Brain microvascular endothelial cell (primary cell): ENCODE data around the gene PPP1R36.

Experiments used
- DNase-seq: peaks from one replicate; pipeline ENCODE4 v3.0.0-alpha.2; 2020
- H3K27ac ChIP-seq: fragments of 250-450 bp; sonication (Bioruptor Pico); 2 replicates; pipeline ENCODE4 v1.5.1; 2020; ENCODE audit warnings: mild to moderate bottlenecking, moderate library complexity
- H3K27me3 ChIP-seq: fragments of 250-450 bp; sonication (Bioruptor Pico); replicated peaks from 2 replicates; pipeline ENCODE4 v1.5.1; 2020; ENCODE audit warnings: mild to moderate bottlenecking
- H3K36me3 ChIP-seq: fragments of 250-450 bp; sonication (Bioruptor Pico); replicated peaks from 2 replicates; pipeline ENCODE4 v1.5.1; 2020; ENCODE audit warnings: mild to moderate bottlenecking
- H3K4me3 ChIP-seq: 2 replicates; pipeline ENCODE4 v1.5.1; 2011; ENCODE audit warnings: low read depth, mild to moderate bottlenecking, control low read depth, low read length, moderate library complexity
- in situ Hi-C: cut with HindIII; loops from 2 replicates; pipeline ENCODE4 v1.10.0; 2017; ENCODE audit warnings: low sequenced_read_pairs, low pct_ligation_motif_present
- TF ChIP-seq, protein P1 (sequence below): IDR thresholded peaks from 2 replicates; pipeline ENCODE4 v1.5.1; 2011; ENCODE audit warnings: low read depth, mild to moderate bottlenecking, moderate library complexity, low read length, control low read depth, inconsistent platforms; ENCODE audit errors: missing control alignments

The PPP1R36 gene

DNA sequence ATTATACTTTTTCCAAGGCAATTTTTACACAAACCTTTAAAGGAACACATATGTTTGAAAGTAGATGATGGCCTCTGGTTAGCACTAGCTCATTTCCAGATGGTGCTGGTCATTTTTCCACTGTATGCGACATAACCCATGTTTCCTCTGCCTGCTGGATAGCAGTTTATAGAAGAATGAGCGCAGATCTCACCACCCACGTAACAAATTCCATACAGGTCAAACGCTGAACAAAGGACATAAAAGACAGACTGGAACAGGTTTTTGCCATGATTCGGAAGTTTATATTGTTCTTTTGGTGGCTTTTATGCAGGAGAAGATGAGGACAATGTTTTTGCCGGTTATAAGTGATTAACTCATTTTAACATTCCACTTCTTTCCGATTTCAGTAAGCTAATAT, 30.7 kb downstream of the PPP1R36 start:
- in situ Hi-C loops, result no loop called here
- H3K27me3 ChIP-seq, result no peaks in the 10 kb centered on the region
- TF ChIP-seq, protein P1, sequence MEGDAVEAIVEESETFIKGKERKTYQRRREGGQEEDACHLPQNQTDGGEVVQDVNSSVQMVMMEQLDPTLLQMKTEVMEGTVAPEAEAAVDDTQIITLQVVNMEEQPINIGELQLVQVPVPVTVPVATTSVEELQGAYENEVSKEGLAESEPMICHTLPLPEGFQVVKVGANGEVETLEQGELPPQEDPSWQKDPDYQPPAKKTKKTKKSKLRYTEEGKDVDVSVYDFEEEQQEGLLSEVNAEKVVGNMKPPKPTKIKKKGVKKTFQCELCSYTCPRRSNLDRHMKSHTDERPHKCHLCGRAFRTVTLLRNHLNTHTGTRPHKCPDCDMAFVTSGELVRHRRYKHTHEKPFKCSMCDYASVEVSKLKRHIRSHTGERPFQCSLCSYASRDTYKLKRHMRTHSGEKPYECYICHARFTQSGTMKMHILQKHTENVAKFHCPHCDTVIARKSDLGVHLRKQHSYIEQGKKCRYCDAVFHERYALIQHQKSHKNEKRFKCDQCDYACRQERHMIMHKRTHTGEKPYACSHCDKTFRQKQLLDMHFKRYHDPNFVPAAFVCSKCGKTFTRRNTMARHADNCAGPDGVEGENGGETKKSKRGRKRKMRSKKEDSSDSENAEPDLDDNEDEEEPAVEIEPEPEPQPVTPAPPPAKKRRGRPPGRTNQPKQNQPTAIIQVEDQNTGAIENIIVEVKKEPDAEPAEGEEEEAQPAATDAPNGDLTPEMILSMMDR, result no peak
- H3K27ac ChIP-seq, result no peak overlapping the region
- no peak overlapping the region for H3K4me3 ChIP-seq
- DNase-seq, result no peak
- no peaks in the 10 kb centered on the region for H3K36me3 ChIP-seq

DNA sequence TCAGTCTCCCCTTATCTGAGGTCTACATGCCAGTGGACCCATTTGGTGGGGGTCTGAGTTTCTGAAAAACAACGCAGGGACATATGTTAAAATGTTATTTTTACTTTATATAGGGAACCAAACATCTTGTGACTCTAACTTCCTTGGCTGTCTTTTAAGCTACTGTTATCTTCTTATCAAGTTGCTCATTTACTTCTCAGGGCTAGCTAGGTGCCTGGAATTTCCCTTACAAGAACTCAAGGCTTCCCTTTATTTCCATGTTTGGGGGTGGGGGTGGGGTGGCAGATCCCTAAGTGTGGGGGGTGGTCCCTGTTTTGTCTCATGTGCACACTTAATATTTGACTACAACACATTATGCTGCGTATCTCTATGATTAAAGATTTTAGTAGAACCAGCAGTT, 31.6 kb downstream of the PPP1R36 start:
- no peaks in the 10 kb centered on the region for H3K36me3 ChIP-seq
- no peak for DNase-seq
- in situ Hi-C loops, result no loop called here
- H3K27me3 ChIP-seq, result no peaks in the 10 kb centered on the region
- TF ChIP-seq, protein P1, result no peak
- no peak overlapping the region for H3K27ac ChIP-seq
- H3K4me3 ChIP-seq, result no peak overlapping the region

DNA sequence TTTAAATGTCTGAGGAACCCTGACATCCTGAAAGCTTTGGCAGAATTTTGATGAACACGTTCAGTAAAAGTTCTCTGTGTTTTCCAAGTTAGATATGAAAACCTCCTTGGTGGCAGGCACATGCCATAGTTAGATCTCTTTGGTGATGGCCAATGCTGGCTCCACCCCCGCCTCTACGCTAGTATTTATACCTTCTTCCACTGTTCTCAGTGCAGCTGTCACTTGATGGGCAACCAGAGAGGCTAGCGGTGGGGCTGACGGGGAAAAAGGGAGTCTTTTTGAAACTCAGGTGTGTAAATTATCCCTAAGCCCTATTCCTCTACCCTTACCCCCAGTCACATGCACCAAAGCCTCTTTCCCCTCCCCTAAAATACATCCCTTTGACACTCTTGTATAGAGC, 32.1 kb downstream of the PPP1R36 start:
- H3K27ac ChIP-seq, result no peak overlapping the region
- no peak for DNase-seq
- no peaks in the 10 kb centered on the region for H3K27me3 ChIP-seq
- in situ Hi-C loops, result no loop called here
- no peak overlapping the region for H3K4me3 ChIP-seq
- TF ChIP-seq, protein P1, result no peak
- H3K36me3 ChIP-seq, result no peaks in the 10 kb centered on the region

DNA sequence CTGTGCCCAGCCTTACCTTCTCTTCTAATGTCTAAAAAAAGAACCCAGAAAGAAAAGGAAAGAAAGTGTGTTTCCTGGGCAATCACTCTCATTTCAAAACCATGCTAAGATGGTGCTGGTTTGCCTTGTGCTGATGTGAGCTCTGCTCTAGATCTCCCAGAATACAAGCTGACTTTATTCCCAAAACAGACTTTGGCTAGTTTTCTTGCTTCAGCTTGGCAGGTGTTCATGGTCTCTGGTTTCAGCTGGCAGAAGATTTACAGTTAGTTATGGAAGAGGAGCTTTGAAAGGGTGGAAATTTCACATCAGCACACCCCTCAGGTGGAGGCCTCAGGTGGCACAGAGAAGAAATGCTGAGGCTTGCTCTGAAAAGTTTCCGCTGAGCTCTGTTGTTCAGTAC, 34.4 kb downstream of the PPP1R36 start:
- no peak for DNase-seq

DNA sequence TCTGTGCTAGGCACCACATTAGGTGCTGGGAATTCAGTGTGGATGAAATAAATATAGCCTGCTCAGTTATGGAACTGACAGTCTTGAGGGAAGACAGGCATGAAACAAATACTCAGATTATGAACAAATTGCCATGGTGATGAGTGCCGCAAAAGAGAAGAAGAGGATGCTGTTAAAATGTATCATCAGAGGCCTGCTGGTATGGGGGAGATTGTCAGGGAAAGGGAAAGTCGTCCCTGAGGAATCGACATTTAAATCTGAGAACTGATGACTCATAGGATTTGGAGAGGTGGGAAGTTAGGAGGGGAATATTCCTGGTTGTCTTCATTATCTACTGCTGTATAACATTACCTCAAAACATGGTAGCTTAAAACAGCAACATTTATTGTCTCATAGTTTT, 42.0 kb downstream of the PPP1R36 start:
- Histone ChIP-seq H3K4me3 (no peak overlapping the region), H3K36me3 (no peaks in the 10 kb centered on the region), H3K27me3 (no peaks in the 10 kb centered on the region), H3K27ac (no peak overlapping the region)
- TF ChIP-seq, protein P1, result no peak
- no peak for DNase-seq
- in situ Hi-C loops, result no loop called here

More for the DNA sequence above, 34.4 kb downstream of the PPP1R36 start:
- no peaks in the 10 kb centered on the region for H3K27me3 ChIP-seq
- H3K27ac ChIP-seq, result no peak overlapping the region
- TF ChIP-seq, protein P1, result no peak
- H3K4me3 ChIP-seq, result no peak overlapping the region
- H3K36me3 ChIP-seq, result no peaks in the 10 kb centered on the region
- in situ Hi-C loops, result no loop called here

DNA sequence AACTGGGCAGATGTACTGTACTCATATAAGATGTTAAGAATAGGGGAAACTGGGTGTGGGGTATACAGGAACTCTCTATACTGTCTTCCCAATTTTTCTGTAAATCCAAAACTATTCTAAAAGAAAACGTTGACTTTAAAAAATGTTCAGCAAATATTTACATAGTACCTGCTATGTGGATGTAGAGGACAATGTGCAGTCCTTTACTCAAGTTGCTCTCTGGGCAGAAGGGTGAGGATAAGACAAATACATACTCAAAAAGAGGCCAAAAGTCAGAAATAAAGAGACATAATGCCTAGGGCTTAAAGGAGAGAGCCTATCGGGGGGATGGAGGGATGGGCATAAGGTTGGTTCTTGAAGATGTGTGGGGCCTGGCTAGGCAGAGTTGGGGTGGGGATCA, 44.7 kb downstream of the PPP1R36 start:
- Histone ChIP-seq H3K36me3 (no peaks in the 10 kb centered on the region), H3K27ac (no peak overlapping the region), H3K27me3 (no peaks in the 10 kb centered on the region), H3K4me3 (no peak overlapping the region)
- DNase-seq, result no peak
- TF ChIP-seq, protein P1, result no peak
- in situ Hi-C loops, result no loop called here
